Ovary (tissue), 3 donors: ENCODE measurements around the gene DENND2D.

Source experiments
- CTCF ChIP-seq, 3 donors: fragments of 450-650 bp in 2 of 3; fragments of 200-600 bp in 1 of 3; IDR thresholded peaks; one replicate each; pipeline versions ENCODE4 v1.5.1 to v1.8.0; 2016 to 2022; ENCODE audit warnings: antibody characterized with exemption in 3 of 3, mild to moderate bottlenecking in 1 of 3
- EP300 ChIP-seq: sonication (generic); formaldehyde crosslinking; IDR thresholded peaks from one replicate; pipeline ENCODE4 v1.6.1; 2017; ENCODE audit warnings: antibody characterized with exemption
- POLR2A ChIP-seq: fragments of 450-650 bp; IDR thresholded peaks from one replicate; pipeline ENCODE4 v1.6.1; 2017; ENCODE audit warnings: antibody characterized with exemption, mild to moderate bottlenecking, moderate library complexity
- donor health status: DM: no; HTN: no; CAD: no.

- TF ChIP-seq CTCF (IDR thresholded peaks at IDR 0.05), result no peak
- no peak for TF ChIP-seq POLR2A
- no peak for TF ChIP-seq EP300
These were observed 19.3 kb upstream of the DENND2D start for GRCh38 chr1:111219557-111220286.
